IPS DF 19.7 (cell line): ENCODE data around the gene RAP1GAP.

Experiments
- DNase-seq: peaks from one replicate; pipeline ENCODE4 v3.0.0-alpha.2; 2013; ENCODE audit warnings: low read depth, low spot score

RAP1GAP gene

DNA sequence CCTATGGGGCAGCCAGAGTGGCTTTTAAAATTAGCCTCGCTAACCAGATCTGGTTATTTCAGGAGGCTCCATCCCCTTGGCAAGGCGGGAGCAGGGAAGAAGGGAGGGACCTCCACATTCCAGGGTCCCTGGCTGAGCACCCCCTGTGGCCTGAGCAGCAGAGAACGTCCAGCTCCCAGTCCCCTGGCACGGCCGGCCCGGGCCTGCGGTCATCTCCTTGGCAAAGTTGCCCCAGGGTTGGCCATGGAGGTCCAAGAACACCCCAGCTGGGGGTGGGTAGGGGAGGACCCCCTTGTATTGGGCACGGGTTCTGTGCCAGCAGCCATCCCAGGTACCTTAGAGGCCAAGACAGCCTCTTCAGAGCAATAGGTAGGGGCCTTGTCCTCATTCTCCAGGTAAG, 75.9 kb downstream of the RAP1GAP start:
- no peak for DNase-seq

- DNase-seq = no peak
These were observed 76.9 kb downstream of the RAP1GAP start for GRCh38 chr1:21592086-21592865.

DNA sequence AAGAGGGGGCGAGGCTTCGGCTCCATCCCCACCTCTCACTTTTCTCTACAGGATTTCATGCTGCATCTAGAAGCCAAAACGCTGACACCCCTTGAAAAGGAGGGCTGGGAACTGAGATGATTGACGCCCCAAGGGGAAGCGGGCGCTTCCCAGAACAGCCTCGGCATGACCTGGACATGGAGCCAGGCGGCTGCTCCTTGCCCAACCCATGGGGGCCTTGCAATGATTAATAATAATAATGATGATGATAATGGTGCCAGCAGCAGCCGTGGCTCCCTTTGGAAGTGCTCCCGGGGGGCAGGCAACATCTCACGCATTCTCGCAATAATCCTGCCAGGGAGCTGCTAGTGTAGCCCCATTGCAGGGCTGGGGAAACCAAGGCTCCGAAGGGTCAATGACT, 78.2 kb downstream of the RAP1GAP start:
- DNase-seq = no peak

GRCh38 chr1:21590126-21590880, 78.9 kb downstream of the RAP1GAP start:
- DNase-seq = no peak

GRCh38 chr1:21589618-21590017, 79.5 kb downstream of the RAP1GAP start:
- DNase-seq = no peak

DNA sequence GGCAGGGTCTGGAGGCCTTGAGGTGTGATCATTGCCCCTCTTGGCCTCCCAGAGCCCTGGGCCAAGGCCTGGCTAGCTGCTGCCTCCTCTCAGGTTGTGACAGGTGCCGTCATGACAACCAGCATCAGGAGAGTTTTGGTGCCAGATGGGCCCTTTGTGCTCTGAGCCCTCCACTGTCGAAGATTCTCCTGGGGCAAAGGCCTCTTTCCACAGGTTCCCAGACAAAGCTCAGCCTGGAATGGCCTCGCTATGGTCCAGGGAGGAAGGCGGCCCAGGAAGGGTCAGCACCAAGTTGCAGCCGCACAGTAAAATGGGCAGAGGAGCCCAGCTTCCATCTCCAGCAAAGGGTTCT, 81.6 kb downstream of the RAP1GAP start:
- no peak for DNase-seq

DNA sequence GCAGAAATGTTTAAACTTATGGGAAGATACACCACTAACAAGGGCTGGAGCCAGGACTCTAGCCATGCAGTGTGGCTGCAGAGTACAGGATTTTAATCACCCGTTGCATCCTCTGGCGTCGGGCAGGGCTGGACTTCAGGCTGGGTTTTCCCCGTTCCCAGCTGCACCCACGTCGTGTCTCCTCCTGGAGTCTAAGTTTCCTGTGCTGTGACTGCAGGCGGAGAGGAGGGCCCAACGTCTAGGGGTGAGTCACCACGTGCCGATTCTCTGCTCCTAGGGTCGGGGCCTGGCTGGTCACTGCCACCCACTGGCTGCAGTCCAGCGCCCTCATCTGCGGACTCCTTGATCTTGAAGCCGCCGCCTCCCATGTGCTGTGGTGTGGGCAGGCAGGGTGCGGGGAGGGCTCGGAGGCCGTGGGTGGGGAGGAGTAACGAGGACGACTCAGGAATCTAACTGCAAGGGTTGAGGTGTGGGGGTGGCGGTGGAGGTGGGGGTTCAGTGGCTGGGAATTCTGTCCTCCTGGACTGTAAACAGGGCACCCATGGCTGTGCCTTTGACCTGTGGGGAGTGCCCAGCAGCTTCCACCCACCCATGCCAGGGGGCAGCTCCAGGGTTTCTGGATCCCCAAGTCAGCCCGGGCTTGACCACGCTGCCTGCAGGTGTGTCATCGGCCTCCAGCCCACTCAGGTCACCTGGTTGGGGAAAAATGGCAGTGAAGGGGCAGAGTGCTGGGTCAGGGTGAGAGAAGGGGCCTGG, 82.1 kb downstream of the RAP1GAP start:
- no peak for DNase-seq

DNA sequence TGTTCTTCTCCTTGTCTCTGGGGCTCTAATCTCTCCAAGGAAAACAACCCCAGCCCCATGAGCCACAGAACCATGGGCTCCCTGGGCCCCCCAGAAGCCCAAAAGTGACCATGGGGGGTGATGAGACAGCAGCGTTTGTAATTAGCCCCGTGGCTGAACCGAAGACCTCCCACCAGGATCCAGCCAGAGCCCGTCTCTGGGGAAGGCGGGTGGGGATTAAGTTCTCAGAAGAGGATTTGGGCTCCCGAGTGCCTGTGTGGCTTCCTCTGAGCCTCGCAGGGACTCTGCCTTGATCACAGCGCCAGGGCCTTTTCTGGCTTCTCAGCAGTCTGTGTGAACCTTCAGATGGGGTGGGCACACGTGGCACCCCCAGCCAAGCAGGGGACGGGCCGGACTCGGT, 82.9 kb downstream of the RAP1GAP start:
- DNase-seq = no peak

GRCh38 chr1:21585037-21585436, 84.1 kb downstream of the RAP1GAP start:
- no peak for DNase-seq

DNA sequence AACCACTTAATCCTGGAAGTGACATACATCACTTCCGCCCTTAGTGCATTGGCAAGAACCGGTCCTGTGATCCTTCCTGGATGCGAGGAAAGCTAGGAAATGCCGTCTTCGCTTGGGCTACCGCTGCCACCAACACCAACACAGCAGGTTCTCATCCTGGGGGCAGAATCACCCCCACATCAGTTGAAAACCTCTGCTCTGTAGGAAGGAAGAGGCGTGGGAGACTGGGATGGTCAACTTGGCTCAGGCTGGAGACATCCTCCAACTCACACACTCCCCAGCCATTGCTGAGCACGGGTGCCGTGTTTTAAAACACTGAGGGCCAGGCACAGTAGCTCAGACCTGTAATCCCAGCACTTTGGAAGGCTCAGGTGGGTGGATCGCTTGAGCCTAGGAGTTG, 85.1 kb downstream of the RAP1GAP start:
- DNase-seq = no peak

DNA sequence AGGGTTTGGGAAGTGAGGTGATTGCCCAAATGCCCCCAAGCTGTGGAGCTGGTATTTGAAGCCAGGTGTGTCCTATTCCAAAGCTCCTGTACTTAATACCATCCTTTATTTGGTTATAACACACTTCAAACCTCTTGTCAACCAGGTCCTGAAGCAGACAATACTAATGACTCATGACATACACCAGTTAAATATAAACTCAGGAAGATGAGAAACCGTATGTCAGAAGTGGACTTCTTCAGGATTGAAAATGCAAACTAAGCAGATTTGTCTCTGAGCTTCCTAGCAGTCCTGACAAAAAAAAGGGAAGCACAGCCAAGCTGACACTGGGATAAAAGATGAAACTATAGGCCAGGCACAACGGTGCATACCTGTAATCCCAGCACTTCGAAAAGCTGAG, 89.4 kb downstream of the RAP1GAP start:
- DNase-seq = no peak

DNA sequence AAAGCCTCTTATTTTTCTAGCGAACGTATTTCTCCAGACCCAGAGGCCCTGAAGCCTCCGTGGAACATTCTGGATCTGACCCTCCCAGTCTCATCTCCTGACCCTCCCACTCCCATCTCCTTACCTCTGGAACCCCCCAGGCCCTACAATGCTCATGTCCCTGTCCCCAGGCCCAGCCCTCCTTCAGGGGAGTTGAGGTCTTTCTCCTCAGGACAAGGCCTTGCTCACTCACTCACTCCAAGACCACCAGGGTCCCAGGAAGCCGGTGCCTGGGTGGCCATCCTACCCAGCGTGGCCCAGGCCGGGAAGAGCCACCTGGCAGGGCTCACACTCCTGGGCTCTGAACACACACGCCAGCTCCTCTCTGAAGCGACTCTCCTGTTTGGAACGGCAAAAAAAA, 91.2 kb downstream of the RAP1GAP start:
- DNase-seq = no peak

- no peak for DNase-seq
These were observed 91.8 kb downstream of the RAP1GAP start for GRCh38 chr1:21577324-21577723.

- DNase-seq = no peak
These were observed 92.4 kb downstream of the RAP1GAP start for GRCh38 chr1:21576798-21577187.

DNA sequence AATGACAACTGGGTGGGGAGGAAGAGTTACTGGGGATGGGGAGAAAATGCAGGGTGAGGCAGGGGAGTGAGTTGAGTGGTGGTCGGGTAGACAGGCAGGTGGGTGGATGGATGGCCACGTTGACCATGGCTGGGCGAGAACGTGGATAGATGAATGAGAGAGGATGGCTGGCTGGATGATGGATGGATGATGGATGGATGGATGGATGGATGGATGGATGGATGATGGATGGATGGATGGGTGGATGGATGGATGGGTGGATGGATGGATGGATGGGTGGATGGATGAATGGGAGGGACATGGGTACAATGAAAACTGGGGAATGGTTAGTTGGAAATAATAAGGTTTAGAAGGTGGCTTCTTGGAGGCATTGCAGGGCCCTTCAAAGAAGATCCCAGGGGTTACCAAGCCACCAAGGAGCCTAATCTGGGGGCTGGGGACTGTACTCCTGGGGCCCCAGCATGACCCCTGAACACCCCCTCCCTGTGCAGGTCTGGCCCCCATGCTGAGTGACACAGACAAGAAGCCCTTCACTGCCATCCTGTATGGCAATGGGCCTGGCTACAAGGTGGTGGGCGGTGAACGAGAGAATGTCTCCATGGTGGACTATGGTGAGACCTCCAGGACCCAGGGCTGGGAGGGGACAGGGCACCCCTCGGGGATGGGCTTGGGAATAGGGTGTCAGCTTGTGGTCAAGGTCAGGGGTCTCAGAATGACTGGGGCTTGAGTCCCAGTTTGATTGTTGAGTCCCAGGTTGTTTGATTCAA, 92.9 kb downstream of the RAP1GAP start:
- no peak for DNase-seq

GRCh38 chr1:21575351-21575942, 93.7 kb downstream of the RAP1GAP start:
- no peak for DNase-seq

DNA sequence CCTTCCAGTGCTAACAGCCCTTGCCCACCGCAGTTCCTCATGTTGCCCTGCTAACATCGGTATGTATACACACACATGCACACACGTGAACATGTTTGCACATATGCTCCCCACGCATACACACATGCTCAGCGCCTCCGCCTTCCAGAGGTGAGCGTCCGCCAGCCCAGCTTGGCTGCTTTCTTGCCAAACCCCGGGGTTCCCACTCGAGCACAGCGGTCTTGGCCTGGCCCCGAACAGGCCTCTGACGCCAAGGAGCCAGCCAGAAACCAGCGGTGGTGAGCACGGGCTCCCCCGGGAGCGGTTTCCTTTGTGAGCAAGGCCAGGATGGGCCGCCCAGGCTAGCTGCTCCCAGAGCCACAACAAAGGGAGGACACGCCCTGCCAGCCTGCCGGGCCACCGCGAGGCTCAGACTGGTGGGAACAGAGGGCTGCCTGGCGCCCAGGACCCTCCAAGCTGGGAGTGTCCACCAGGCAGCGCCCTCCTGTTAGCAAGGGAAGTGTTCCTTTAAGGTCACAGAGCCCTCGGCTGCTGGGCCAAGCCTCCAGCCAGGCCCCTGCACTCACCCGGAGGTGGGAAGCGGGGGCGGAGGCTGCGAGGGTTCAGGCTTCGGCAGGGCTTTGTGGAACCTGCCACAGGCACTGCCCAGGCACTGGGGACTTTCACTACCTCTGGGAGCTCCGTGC, 94.5 kb downstream of the RAP1GAP start:
- peak; percentile 9 for DNase-seq

DNA sequence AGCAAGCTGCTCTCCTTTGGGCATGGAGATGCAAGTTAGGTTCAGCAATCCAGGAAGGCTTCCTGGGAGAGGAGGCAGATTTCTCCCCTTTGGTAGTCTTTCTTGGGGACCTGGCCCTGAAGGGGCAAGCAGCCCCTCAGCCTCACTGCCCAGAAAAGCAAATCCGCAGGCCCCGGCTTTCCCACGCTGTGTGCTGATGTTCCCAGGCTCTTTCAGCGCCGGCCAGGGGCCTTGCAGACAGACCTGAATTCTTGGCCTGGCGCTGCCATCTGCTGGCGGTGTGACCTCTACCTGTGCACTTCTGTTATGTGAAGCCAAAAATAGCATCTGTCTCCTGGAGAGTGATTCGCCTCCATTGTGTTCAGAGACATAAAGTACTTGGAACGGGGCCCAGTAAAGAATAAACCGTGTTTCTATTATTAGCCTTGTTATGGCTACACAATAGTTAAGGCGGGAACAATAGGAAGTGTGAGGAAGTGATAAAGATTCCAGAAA, 95.1 kb downstream of the RAP1GAP start:
- DNase-seq = peak; percentile 63

DNA sequence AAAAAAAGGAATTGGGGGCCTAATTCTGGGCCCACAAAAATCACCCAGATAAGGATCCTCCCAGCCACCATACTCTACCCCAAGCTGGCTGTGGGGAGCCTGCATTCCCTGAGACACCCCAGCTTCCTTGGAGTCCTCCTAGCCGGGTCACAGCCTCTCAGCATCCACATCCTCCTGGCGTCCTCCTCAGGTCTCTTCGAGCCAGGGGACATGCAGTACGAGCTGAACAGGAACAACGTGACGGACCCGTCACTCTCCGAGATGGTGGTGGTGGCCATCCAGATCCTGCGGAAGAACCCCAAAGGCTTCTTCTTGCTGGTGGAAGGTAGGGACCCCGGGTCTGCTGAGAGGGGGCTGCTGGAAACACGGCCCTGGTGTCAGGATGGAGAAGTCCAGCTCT, 95.7 kb downstream of the RAP1GAP start:
- DNase-seq = no peak

DNA sequence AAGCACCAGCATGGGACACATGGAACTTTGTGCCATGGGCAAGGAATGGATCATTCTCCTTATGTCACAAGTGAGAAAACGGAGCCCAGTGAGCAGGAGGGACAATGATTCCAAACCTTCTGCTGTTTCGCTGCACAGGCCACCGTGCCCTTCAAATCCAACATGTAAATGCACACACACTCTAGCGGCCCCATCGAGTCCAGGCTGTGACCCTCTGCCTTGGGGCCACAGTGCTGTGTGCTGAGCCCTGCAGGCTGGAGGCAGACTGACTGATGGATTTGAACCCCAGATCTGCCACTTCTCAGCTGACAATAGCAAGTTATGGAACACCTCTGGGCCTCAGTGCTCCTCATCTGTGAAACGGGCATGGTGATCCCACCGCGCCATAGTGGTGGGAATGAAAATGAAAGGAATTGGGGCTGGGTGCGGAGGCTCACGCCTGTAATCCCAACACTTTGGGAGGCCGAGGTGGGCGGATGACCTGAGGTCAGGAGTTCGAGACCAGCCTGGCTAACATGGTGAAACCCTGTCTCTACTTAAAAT, 96.4 kb downstream of the RAP1GAP start:
- no peak for DNase-seq
